SK-N-SH (cell line): ENCODE data around the gene CRACR2A. TPM values are rescaled to one million over a fixed set of nuclear protein-coding genes. Genes with fewer than 3 reads are reported as not detected.

Experiments used
- CTCF ChIA-PET: fragments of 300-600, 350-600 bp; formaldehyde crosslinking; extraction: SDS; loops from one replicate; lab custom pipeline; 2021; lab: Yijun Ruan, JAX
- POLR2A ChIA-PET: fragments of 350-600 bp; sonication (Branson Sonifier 250); formaldehyde crosslinking; extraction: SDS; loops from one replicate; lab custom pipeline; 2020; ENCODE audit warnings: antibody characterized with exemption, inconsistent platforms; lab: Yijun Ruan, JAX
- DNase-seq: peaks from one replicate; pipeline ENCODE4 v3.0.0; 2012
- H2AFZ ChIP-seq: fragments of 200-600 bp; sonication (generic); 2 replicates; pipeline ENCODE4 v1.8.1; 2016; ENCODE audit warnings: antibody characterized with exemption, mild to moderate bottlenecking, low read depth
- H3F3A ChIP-seq: fragments of 200-600 bp; sonication (generic); replicated peaks from 2 replicates; pipeline ENCODE3; 2016; ENCODE audit warnings: antibody characterized with exemption, mild to moderate bottlenecking; ENCODE audit not compliant: insufficient read depth
- H3K27ac ChIP-seq, 2 experiments: fragments of 200-500 bp in 1 of 2; fragments of 200-600 bp in 1 of 2; sonication (Bioruptor generic) in 1 of 2; sonication (generic), shearing (Covaris generic) in 1 of 2; 2 replicates each; pipeline versions ENCODE4 v1.5.1 to v1.6.1; 2014 to 2016; ENCODE audit warnings: low read depth in 2 of 2, inconsistent platforms in 1 of 2, low read length in 1 of 2, mild to moderate bottlenecking in 1 of 2, mixed read lengths in 1 of 2
- H3K27me3 ChIP-seq: fragments of 200-600 bp; sonication (generic), shearing (Covaris generic); 2 replicates; pipeline ENCODE4 v1.6.1; 2016; ENCODE audit warnings: mixed run types; ENCODE audit not compliant: insufficient read depth
- H3K36me3 ChIP-seq, 2 experiments: fragments of 200-500 bp in 1 of 2; fragments of 200-600 bp in 1 of 2; sonication (Bioruptor generic) in 1 of 2; sonication (generic) in 1 of 2; replicated peaks in 1 of 2; 2 replicates each; pipeline versions ENCODE3 to v1.5.1; 2014 to 2016; ENCODE audit warnings: low read length in 1 of 2, mild to moderate bottlenecking in 1 of 2; ENCODE audit not compliant: insufficient read depth in 2 of 2, control insufficient read depth in 1 of 2
- H3K4me1 ChIP-seq, 2 experiments: fragments of 200-500 bp in 1 of 2; fragments of 200-600 bp in 1 of 2; sonication (Bioruptor generic) in 1 of 2; sonication (generic), shearing (Covaris generic) in 1 of 2; 2 replicates each; pipeline versions ENCODE4 v1.5.1 to v1.6.1; 2014 to 2016; ENCODE audit warnings: low read depth in 1 of 2, low read length in 1 of 2, mixed run types in 1 of 2; ENCODE audit not compliant: insufficient read depth in 2 of 2, control insufficient read depth in 1 of 2
- H3K4me2 ChIP-seq: fragments of 200-600 bp; sonication (generic), shearing (Covaris generic); 2 replicates; pipeline ENCODE4 v1.6.1; 2017; ENCODE audit warnings: mixed run types
- H3K4me3 ChIP-seq, 2 experiments: fragments of 200-500 bp in 1 of 2; fragments of 200-600 bp in 1 of 2; sonication (Bioruptor generic) in 1 of 2; sonication (generic), shearing (Covaris generic) in 1 of 2; 2 replicates each; pipeline versions ENCODE4 v1.5.1 to v1.8.1; 2014 to 2016; ENCODE audit warnings: low read depth in 2 of 2, inconsistent platforms in 1 of 2, low read length in 1 of 2, mild to moderate bottlenecking in 1 of 2, mixed read lengths in 1 of 2, moderate library complexity in 1 of 2
- H3K79me2 ChIP-seq: fragments of 200-600 bp; sonication (generic); 2 replicates; pipeline ENCODE4 v1.8.1; 2017; ENCODE audit warnings: mild to moderate bottlenecking; ENCODE audit not compliant: insufficient read depth
- H3K9ac ChIP-seq: fragments of 200-600 bp; sonication (generic); 2 replicates; pipeline ENCODE4 v1.6.1; 2017; ENCODE audit warnings: mixed run types
- H3K9me2 ChIP-seq: fragments of 200-600 bp; sonication (generic); 2 replicates; pipeline ENCODE4 v1.6.1; 2017; ENCODE audit warnings: mixed run types
- H3K9me3 ChIP-seq: fragments of 200-600 bp; sonication (generic); 2 replicates; pipeline ENCODE4 v1.6.1; 2017; ENCODE audit warnings: mixed run types, mild to moderate bottlenecking, moderate library complexity
- H4K20me1 ChIP-seq: fragments of 200-600 bp; sonication (generic); 2 replicates; pipeline ENCODE4 v1.6.1; 2017; ENCODE audit warnings: mild to moderate bottlenecking, mixed run types; ENCODE audit not compliant: insufficient read depth
- CHD2 ChIP-seq: fragments of 150-350 bp; IDR thresholded peaks from 2 replicates; pipeline ENCODE4 v1.6.1; 2018; ENCODE audit warnings: low read length; ENCODE audit not compliant: partially characterized antibody
- EP300 ChIP-seq, 2 experiments: IDR thresholded peaks; 2 replicates each; pipeline versions ENCODE4 v1.4.0 to v1.6.1; 2012; ENCODE audit warnings: borderline replicate concordance in 1 of 2, low read depth in 1 of 2, low read length in 1 of 2
- JUND ChIP-seq: IDR thresholded peaks from 2 replicates; pipeline ENCODE4 v1.4.0; 2012
- MEF2A ChIP-seq: IDR thresholded peaks from 2 replicates; pipeline ENCODE4 v1.4.0; 2012; ENCODE audit warnings: low read depth, borderline replicate concordance
- MXI1 ChIP-seq: IDR thresholded peaks from 2 replicates; pipeline ENCODE4 v1.6.1; 2012; ENCODE audit warnings: mild to moderate bottlenecking, low read depth, low read length, improper control_type of control experiment
- NFIC ChIP-seq: IDR thresholded peaks from 2 replicates; pipeline ENCODE4 v1.4.0; 2012; ENCODE audit warnings: borderline replicate concordance
- RCOR1 ChIP-seq: fragments of 150-350 bp; IDR thresholded peaks from 2 replicates; pipeline ENCODE4 v1.6.1; 2017; ENCODE audit warnings: antibody characterized with exemption, low read length
- RXRA ChIP-seq: IDR thresholded peaks from 2 replicates; pipeline ENCODE4 v1.4.0; 2012; ENCODE audit warnings: low read depth, mild to moderate bottlenecking, borderline replicate concordance
- SIN3A ChIP-seq: IDR thresholded peaks from 2 replicates; pipeline ENCODE4 v1.6.1; 2012; ENCODE audit warnings: low read depth, mild to moderate bottlenecking, low read length, moderate library complexity, borderline replicate concordance
- SMC3 ChIP-seq: IDR thresholded peaks from 2 replicates; pipeline ENCODE4 v1.6.1; 2012; ENCODE audit warnings: low read depth, low read length, improper control_type of control experiment
- TAF1 ChIP-seq: IDR thresholded peaks from 2 replicates; pipeline ENCODE4 v1.6.1; 2012; ENCODE audit warnings: low read depth, mild to moderate bottlenecking, low read length, moderate library complexity, borderline replicate concordance
- TCF12 ChIP-seq: IDR thresholded peaks from 2 replicates; pipeline ENCODE4 v1.4.0; 2012
- TEAD4 ChIP-seq: IDR thresholded peaks from 2 replicates; pipeline ENCODE4 v1.4.0; 2012; ENCODE audit warnings: mild to moderate bottlenecking, borderline replicate concordance; ENCODE audit not compliant: insufficient read depth
- USF1 ChIP-seq: IDR thresholded peaks from 2 replicates; pipeline ENCODE4 v1.4.0; 2012; ENCODE audit warnings: low read depth, borderline replicate concordance
- YY1 ChIP-seq: IDR thresholded peaks from 2 replicates; pipeline ENCODE4 v1.4.0; 2012; ENCODE audit warnings: low read depth, mild to moderate bottlenecking
- WGBS: methylation state at CpG from one replicate; pipeline ENCODE4 v1.1.6; 2017; ENCODE audit warnings: low lambda C conversion rate; 5-methylcytosine and 5-hydroxymethylcytosine counted together
- polyA plus RNA-seq, 3 experiments: library from polyadenylated mRNA; depleted of rRNA; stranded (reverse); fragments of >200 nt; gene quantifications; 2 replicates each; pipeline ENCODE4 v1.2.3, GENCODE V29; 2012
- TF ChIP-seq, protein P1 (sequence below): fragments of 200-600 bp; sonication (generic); IDR thresholded peaks from 2 replicates; pipeline ENCODE4 v1.6.1; 2017; ENCODE audit warnings: antibody characterized with exemption, mild to moderate bottlenecking, moderate library complexity
- TF ChIP-seq, protein P2 (sequence below): IDR thresholded peaks from 2 replicates; pipeline ENCODE4 v1.6.1; 2012; ENCODE audit warnings: mild to moderate bottlenecking, low read depth, low read length, moderate library complexity
- TF ChIP-seq, protein P3 (sequence below): IDR thresholded peaks from 2 replicates; pipeline ENCODE4; 2012
- TF ChIP-seq, protein P4 (sequence below): IDR thresholded peaks from 2 replicates; pipeline ENCODE4 v1.4.0; 2012; ENCODE audit warnings: low read depth

Gene CRACR2A
- polyA plus RNA-seq, 1 of the 3 experiments (the other 2 are of a cell fraction), result 0.12 TPM

- no peak overlapping the region for H2AFZ ChIP-seq
- no peak overlapping the region for H3K27ac ChIP-seq
- H3K36me3 ChIP-seq, result no peaks in the 10 kb centered on the region
- no peak for DNase-seq
- no peaks in the 10 kb centered on the region for H3K9me3 ChIP-seq
- peaks cover 11 to 15% of the 10 kb centered on the region in 2 experiments for H3K4me1 ChIP-seq
- H3F3A ChIP-seq, result peaks cover 18% of the 10 kb centered on the region
- H3K9me2 ChIP-seq, result no peaks in the 10 kb centered on the region
- H3K79me2 ChIP-seq, result no peaks in the 10 kb centered on the region
- H3K27me3 ChIP-seq, result no peaks in the 10 kb centered on the region
- no peak overlapping the region for H3K9ac ChIP-seq
- H4K20me1 ChIP-seq, result no peaks in the 10 kb centered on the region
- TF ChIP-seq SMC3 (no peak), RCOR1 (no peak), CHD2 (no peak), MEF2A (no peak), TCF12 (no peak), JUND (no peak), TEAD4 (no peak), EP300 (IDR thresholded peaks at IDR 0.05; ENCODE audit: borderline replicate concordance in 1 of 2, low read depth in 1 of 2, low read length in 1 of 2) (no peak), YY1 (no peak), TAF1 (no peak), MXI1 (no peak), USF1 (no peak), NFIC (no peak), RXRA (no peak), SIN3A (no peak)
- TF ChIP-seq, protein P1, sequence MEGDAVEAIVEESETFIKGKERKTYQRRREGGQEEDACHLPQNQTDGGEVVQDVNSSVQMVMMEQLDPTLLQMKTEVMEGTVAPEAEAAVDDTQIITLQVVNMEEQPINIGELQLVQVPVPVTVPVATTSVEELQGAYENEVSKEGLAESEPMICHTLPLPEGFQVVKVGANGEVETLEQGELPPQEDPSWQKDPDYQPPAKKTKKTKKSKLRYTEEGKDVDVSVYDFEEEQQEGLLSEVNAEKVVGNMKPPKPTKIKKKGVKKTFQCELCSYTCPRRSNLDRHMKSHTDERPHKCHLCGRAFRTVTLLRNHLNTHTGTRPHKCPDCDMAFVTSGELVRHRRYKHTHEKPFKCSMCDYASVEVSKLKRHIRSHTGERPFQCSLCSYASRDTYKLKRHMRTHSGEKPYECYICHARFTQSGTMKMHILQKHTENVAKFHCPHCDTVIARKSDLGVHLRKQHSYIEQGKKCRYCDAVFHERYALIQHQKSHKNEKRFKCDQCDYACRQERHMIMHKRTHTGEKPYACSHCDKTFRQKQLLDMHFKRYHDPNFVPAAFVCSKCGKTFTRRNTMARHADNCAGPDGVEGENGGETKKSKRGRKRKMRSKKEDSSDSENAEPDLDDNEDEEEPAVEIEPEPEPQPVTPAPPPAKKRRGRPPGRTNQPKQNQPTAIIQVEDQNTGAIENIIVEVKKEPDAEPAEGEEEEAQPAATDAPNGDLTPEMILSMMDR, result no peak
- TF ChIP-seq, protein P2, sequence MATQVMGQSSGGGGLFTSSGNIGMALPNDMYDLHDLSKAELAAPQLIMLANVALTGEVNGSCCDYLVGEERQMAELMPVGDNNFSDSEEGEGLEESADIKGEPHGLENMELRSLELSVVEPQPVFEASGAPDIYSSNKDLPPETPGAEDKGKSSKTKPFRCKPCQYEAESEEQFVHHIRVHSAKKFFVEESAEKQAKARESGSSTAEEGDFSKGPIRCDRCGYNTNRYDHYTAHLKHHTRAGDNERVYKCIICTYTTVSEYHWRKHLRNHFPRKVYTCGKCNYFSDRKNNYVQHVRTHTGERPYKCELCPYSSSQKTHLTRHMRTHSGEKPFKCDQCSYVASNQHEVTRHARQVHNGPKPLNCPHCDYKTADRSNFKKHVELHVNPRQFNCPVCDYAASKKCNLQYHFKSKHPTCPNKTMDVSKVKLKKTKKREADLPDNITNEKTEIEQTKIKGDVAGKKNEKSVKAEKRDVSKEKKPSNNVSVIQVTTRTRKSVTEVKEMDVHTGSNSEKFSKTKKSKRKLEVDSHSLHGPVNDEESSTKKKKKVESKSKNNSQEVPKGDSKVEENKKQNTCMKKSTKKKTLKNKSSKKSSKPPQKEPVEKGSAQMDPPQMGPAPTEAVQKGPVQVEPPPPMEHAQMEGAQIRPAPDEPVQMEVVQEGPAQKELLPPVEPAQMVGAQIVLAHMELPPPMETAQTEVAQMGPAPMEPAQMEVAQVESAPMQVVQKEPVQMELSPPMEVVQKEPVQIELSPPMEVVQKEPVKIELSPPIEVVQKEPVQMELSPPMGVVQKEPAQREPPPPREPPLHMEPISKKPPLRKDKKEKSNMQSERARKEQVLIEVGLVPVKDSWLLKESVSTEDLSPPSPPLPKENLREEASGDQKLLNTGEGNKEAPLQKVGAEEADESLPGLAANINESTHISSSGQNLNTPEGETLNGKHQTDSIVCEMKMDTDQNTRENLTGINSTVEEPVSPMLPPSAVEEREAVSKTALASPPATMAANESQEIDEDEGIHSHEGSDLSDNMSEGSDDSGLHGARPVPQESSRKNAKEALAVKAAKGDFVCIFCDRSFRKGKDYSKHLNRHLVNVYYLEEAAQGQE, result no peak
- TF ChIP-seq, protein P3, sequence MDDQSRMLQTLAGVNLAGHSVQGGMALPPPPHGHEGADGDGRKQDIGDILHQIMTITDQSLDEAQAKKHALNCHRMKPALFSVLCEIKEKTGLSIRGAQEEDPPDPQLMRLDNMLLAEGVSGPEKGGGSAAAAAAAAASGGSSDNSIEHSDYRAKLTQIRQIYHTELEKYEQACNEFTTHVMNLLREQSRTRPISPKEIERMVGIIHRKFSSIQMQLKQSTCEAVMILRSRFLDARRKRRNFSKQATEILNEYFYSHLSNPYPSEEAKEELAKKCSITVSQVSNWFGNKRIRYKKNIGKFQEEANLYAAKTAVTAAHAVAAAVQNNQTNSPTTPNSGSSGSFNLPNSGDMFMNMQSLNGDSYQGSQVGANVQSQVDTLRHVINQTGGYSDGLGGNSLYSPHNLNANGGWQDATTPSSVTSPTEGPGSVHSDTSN, result no peak
- TF ChIP-seq, protein P4, sequence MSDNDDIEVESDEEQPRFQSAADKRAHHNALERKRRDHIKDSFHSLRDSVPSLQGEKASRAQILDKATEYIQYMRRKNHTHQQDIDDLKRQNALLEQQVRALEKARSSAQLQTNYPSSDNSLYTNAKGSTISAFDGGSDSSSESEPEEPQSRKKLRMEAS, result no peak
- TF ChIP-seq, all 33 proteins: peak for 0
- ChIA-PET CTCF (interaction anchor here (1.5 kb wide), 1 partner anchor 40 kb away, joined by 3 read pairs; no protein-coding TSS in a partner anchor), POLR2A (no interaction called here)
- WGBS, result 74% methylated on average over 4 of the region's 4 CpGs
- Histone ChIP-seq H3K4me2 (no peak overlapping the region), H3K4me3 (no peak overlapping the region)
Observed at GRCh38 chr12:3694673-3695072, 58.2 kb downstream of the CRACR2A start.
